Mesenchymal stem cell (in vitro differentiated cells and primary cell): ENCODE results near the gene CHD3.

ENCODE experiments used
- DNase-seq: peaks from one replicate; pipeline ENCODE4 v3.0.0-alpha.2; 2013
- H2AFZ ChIP-seq: one replicate; pipeline ENCODE4 v1.6.1; 2013; ENCODE audit warnings: low read depth, mild to moderate bottlenecking, control low read depth, inconsistent platforms, low read length, moderate library complexity
- H2AK5ac ChIP-seq: 2 replicates; pipeline ENCODE4 v1.6.1; 2013; ENCODE audit warnings: low read length, moderate library complexity, mild to moderate bottlenecking, inconsistent platforms; ENCODE audit not compliant: severe bottlenecking
- H2BK120ac ChIP-seq: one replicate; pipeline ENCODE4 v1.6.1; 2013; ENCODE audit warnings: low read depth, mild to moderate bottlenecking, inconsistent platforms, low read length, moderate library complexity
- H2BK12ac ChIP-seq, 2 experiments: one replicate each; pipeline ENCODE4 v1.6.1; 2013; ENCODE audit warnings: inconsistent platforms in 2 of 2, low read length in 2 of 2, mild to moderate bottlenecking in 2 of 2, moderate library complexity in 2 of 2, control low read depth in 1 of 2
- H2BK15ac ChIP-seq: one replicate; pipeline ENCODE4 v1.6.1; 2013; ENCODE audit warnings: mild to moderate bottlenecking, low read depth, inconsistent platforms; ENCODE audit not compliant: poor library complexity, severe bottlenecking
- H2BK5ac ChIP-seq: 2 replicates; pipeline ENCODE4 v1.6.1; 2013; ENCODE audit warnings: low read depth, mild to moderate bottlenecking, low read length, control low read depth, inconsistent platforms; ENCODE audit not compliant: poor library complexity, severe bottlenecking
- H3K14ac ChIP-seq, 2 experiments: one replicate each; pipeline ENCODE4 v1.6.1; 2013; ENCODE audit warnings: inconsistent platforms in 2 of 2, low read length in 2 of 2, control low read depth in 1 of 2, mild to moderate bottlenecking in 1 of 2, moderate library complexity in 1 of 2
- H3K18ac ChIP-seq, 2 experiments: one replicate each; pipeline ENCODE4 v1.6.1; 2013; ENCODE audit warnings: inconsistent platforms in 2 of 2, low read length in 2 of 2, control low read depth in 1 of 2, low read depth in 1 of 2, mild to moderate bottlenecking in 1 of 2
- H3K23ac ChIP-seq, 2 experiments: one replicate each; pipeline ENCODE4 v1.6.1; 2013; ENCODE audit warnings: inconsistent platforms in 2 of 2, low read length in 2 of 2, mild to moderate bottlenecking in 2 of 2, moderate library complexity in 2 of 2, control low read depth in 1 of 2
- H3K27ac ChIP-seq: 2 replicates; pipeline ENCODE4 v1.5.1; 2013; ENCODE audit warnings: mild to moderate bottlenecking, moderate library complexity, low read length, control low read depth, inconsistent platforms; ENCODE audit not compliant: poor library complexity, severe bottlenecking
- H3K27me3 ChIP-seq, 2 experiments: 2 replicates each; pipeline versions ENCODE4 v1.6.1 to v1.7.0; 2013; ENCODE audit warnings: low read length in 2 of 2, mild to moderate bottlenecking in 2 of 2, moderate library complexity in 2 of 2, control low read depth in 1 of 2, inconsistent platforms in 1 of 2; ENCODE audit not compliant: control insufficient read depth in 1 of 2, insufficient read depth in 1 of 2
- H3K36me3 ChIP-seq, 2 experiments: 2 replicates each; pipeline versions ENCODE4 v1.6.1 to v1.7.0; 2013; ENCODE audit warnings: low read length in 2 of 2, control low read depth in 1 of 2, inconsistent platforms in 1 of 2, low read depth in 1 of 2, mild to moderate bottlenecking in 1 of 2; ENCODE audit not compliant: insufficient read depth in 2 of 2, control insufficient read depth in 1 of 2
- H3K4ac ChIP-seq, 2 experiments: one replicate each; pipeline ENCODE4 v1.6.1; 2013; ENCODE audit warnings: inconsistent platforms in 2 of 2, low read length in 2 of 2, mild to moderate bottlenecking in 2 of 2, moderate library complexity in 2 of 2, control low read depth in 1 of 2, low read depth in 1 of 2
- H3K4me1 ChIP-seq: 2 replicates; pipeline ENCODE4 v1.6.1; 2013; ENCODE audit warnings: low read depth, low read length, control low read depth; ENCODE audit not compliant: control insufficient read depth, insufficient read depth
- H3K4me2 ChIP-seq: 2 replicates; pipeline ENCODE4 v1.6.1; 2013; ENCODE audit warnings: low read length, mild to moderate bottlenecking, inconsistent platforms; ENCODE audit not compliant: poor library complexity, severe bottlenecking
- H3K4me3 ChIP-seq, 2 experiments: 2 replicates each; pipeline versions ENCODE4 v1.5.1 to v1.7.0; 2013; ENCODE audit warnings: low read length in 2 of 2, mild to moderate bottlenecking in 2 of 2, control low read depth in 1 of 2, low read depth in 1 of 2; ENCODE audit not compliant: insufficient read depth in 1 of 2
- H3K79me1 ChIP-seq: replicated peaks from 2 replicates; pipeline ENCODE4 v1.6.1; 2013; ENCODE audit warnings: mild to moderate bottlenecking, control low read depth, low read length, inconsistent platforms; ENCODE audit not compliant: poor library complexity, severe bottlenecking
- H3K9ac ChIP-seq: 2 replicates; pipeline ENCODE4 v1.7.0; 2013; ENCODE audit warnings: mild to moderate bottlenecking, low read length, moderate library complexity
- H3K9me3 ChIP-seq: 2 replicates; pipeline ENCODE4 v1.7.0; 2013; ENCODE audit warnings: mild to moderate bottlenecking, low read length; ENCODE audit not compliant: control insufficient read depth
- H4K8ac ChIP-seq: one replicate; pipeline ENCODE4 v1.6.1; 2013; ENCODE audit warnings: inconsistent platforms, mild to moderate bottlenecking, low read length, moderate library complexity
- H4K91ac ChIP-seq: one replicate; pipeline ENCODE4 v1.6.1; 2013; ENCODE audit warnings: mild to moderate bottlenecking, low read length, inconsistent platforms
- WGBS: methylation state at CpG from one replicate; pipeline ENCODE4 v1.1.7; 2013; ENCODE audit warnings: mixed read lengths; 5-methylcytosine and 5-hydroxymethylcytosine counted together

Gene CHD3

GRCh38 chr17:7864995-7865650, 23.5 kb upstream of the CHD3 start:
- WGBS = 97% methylated on average over 4 of the region's 5 CpGs

GRCh38 chr17:7867881-7868329, 20.7 kb upstream of the CHD3 start:
- no peak overlapping the region for H3K23ac ChIP-seq
- H3K4ac ChIP-seq = no peak overlapping the region
- no peaks in the 10 kb centered on the region for H3K4me1 ChIP-seq
- H2AFZ ChIP-seq = no peak overlapping the region
- H3K27ac ChIP-seq = no peak overlapping the region
- H4K91ac ChIP-seq = no peak overlapping the region
- H3K4me2 ChIP-seq = no peak overlapping the region
- H2BK120ac ChIP-seq = no peak overlapping the region
- H2BK12ac ChIP-seq = no peak overlapping the region
- H3K9ac ChIP-seq = no peak overlapping the region
- peaks cover 19% of the 10 kb centered on the region for H3K79me1 ChIP-seq
- WGBS = 96% methylated on average over 5 of the region's 5 CpGs
- H2BK15ac ChIP-seq = no peak overlapping the region
- no peaks in the 10 kb centered on the region for H3K9me3 ChIP-seq
- no peak for DNase-seq
- no peak overlapping the region for H2AK5ac ChIP-seq
- no peak overlapping the region for H3K4me3 ChIP-seq
- no peak overlapping the region for H4K8ac ChIP-seq
- H3K27me3 ChIP-seq = no peaks in the 10 kb centered on the region
- no peak overlapping the region for H3K14ac ChIP-seq
- peaks cover 5 to 20% of the 10 kb centered on the region in 2 experiments for H3K36me3 ChIP-seq
- no peak overlapping the region for H2BK5ac ChIP-seq
- no peak overlapping the region for H3K18ac ChIP-seq

More at GRCh38 chr17:7864995-7865650, 23.5 kb upstream of the CHD3 start:
- DNase-seq = no peak
- Histone ChIP-seq H3K79me1 (peaks cover 37% of the 10 kb centered on the region), H3K27ac (no peak overlapping the region), H2BK15ac (no peak overlapping the region), H3K27me3 (no peaks in the 10 kb centered on the region), H3K4me3 (no peak overlapping the region), H2BK5ac (no peak overlapping the region), H2BK120ac (no peak overlapping the region), H4K8ac (no peak overlapping the region), H2AK5ac (no peak overlapping the region), H3K23ac (no peak overlapping the region), H3K9me3 (no peaks in the 10 kb centered on the region), H3K14ac (no peak overlapping the region), H4K91ac (no peak overlapping the region), H3K4ac (no peak overlapping the region), H2BK12ac (no peak overlapping the region), H3K4me2 (no peak overlapping the region), H3K4me1 (no peaks in the 10 kb centered on the region), H3K9ac (no peak overlapping the region), H3K18ac (no peak overlapping the region), H2AFZ (no peak overlapping the region), H3K36me3 (peaks cover 3 to 35% of the 10 kb centered on the region in 2 experiments)

GRCh38 chr17:7873051-7873450, 15.5 kb upstream of the CHD3 start:
- Histone ChIP-seq H3K23ac (no peak overlapping the region), H2BK120ac (no peak overlapping the region)

GRCh38 chr17:7875804-7876370, 12.7 kb upstream of the CHD3 start:
- Histone ChIP-seq H2BK15ac (no peak overlapping the region), H2AFZ (no peak overlapping the region), H2BK5ac (no peak overlapping the region), H2BK12ac (no peak overlapping the region), H2AK5ac (no peak overlapping the region), H3K27ac (no peak overlapping the region), H3K4ac (no peak overlapping the region), H3K79me1 (peaks cover 17% of the 10 kb centered on the region), H2BK120ac (no peak overlapping the region), H3K23ac (no peak overlapping the region), H3K36me3 (peaks cover 3 to 63% of the 10 kb centered on the region in 2 experiments), H3K27me3 (no peaks in the 10 kb centered on the region), H3K18ac (no peak overlapping the region), H4K8ac (no peak overlapping the region), H3K4me1 (peaks cover 2% of the 10 kb centered on the region), H3K4me3 (no peak overlapping the region), H3K9me3 (no peaks in the 10 kb centered on the region), H3K4me2 (no peak overlapping the region), H4K91ac (no peak overlapping the region), H3K9ac (no peak overlapping the region), H3K14ac (no peak overlapping the region)
- no peak for DNase-seq
- 100% methylated on average over 1 of the region's 2 CpGs for WGBS

More at GRCh38 chr17:7873051-7873450, 15.5 kb upstream of the CHD3 start:
- Histone ChIP-seq H2BK5ac (no peak overlapping the region), H3K9me3 (no peaks in the 10 kb centered on the region), H3K4ac (no peak overlapping the region), H3K18ac (no peak overlapping the region), H3K14ac (no peak overlapping the region), H3K9ac (no peak overlapping the region), H3K4me1 (no peaks in the 10 kb centered on the region), H2AFZ (no peak overlapping the region), H3K4me2 (no peak overlapping the region), H2AK5ac (no peak overlapping the region), H3K4me3 (no peak overlapping the region), H3K79me1 (peaks cover 12% of the 10 kb centered on the region), H4K91ac (no peak overlapping the region), H3K36me3 (peaks cover 3 to 41% of the 10 kb centered on the region in 2 experiments), H2BK15ac (no peak overlapping the region), H2BK12ac (no peak overlapping the region), H3K27ac (no peak overlapping the region), H4K8ac (no peak overlapping the region), H3K27me3 (no peaks in the 10 kb centered on the region)
- 83% methylated on average over 4 of the region's 4 CpGs for WGBS
- DNase-seq = peak; percentile 59
